GM21381 (cell line): ENCODE data around the gene BMF.

Experiments
- ATAC-seq: cut with Tn5 transposase; IDR thresholded peaks from one replicate; pipeline ENCODE4 v1.9.1; 2021; ENCODE audit warnings: mild to moderate bottlenecking, moderate library complexity; ENCODE audit not compliant: unreplicated experiment

The BMF gene

DNA sequence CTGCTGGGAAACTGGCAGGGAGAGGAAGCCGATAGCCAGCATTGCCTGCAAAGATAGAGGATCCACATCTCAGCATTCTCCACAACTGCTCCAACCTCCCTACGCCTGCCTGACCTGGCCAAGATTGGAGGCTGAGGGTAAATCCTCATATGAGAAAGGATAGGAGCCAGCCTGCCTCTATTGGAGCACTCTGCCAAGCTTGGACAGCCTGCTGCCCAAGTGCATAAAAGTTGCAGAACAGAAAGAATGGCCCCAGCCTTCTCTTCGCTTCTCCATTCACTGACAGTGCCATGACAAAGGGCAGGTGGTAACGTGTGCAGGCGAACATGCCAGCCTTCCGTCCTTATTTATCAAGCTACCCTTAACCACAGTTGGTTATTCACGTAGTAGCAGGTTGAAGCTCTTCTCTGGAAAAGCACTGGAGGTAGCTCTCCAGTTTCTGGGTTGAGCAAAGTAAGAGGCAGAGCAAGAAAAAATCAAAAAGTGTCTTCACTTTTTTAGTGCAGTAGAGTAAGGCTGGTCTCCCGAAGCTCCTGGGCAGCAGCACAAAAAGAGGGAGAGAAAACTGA lies 4.3 kb downstream of the BMF start:
- ATAC-seq = no peak

- no peak for ATAC-seq
Observed at GRCh38 chr15:40103864-40104271, 4.8 kb downstream of the BMF start.

GRCh38 chr15:40102897-40103858 lies 5.5 kb downstream of the BMF start:
- ATAC-seq = no peak

DNA sequence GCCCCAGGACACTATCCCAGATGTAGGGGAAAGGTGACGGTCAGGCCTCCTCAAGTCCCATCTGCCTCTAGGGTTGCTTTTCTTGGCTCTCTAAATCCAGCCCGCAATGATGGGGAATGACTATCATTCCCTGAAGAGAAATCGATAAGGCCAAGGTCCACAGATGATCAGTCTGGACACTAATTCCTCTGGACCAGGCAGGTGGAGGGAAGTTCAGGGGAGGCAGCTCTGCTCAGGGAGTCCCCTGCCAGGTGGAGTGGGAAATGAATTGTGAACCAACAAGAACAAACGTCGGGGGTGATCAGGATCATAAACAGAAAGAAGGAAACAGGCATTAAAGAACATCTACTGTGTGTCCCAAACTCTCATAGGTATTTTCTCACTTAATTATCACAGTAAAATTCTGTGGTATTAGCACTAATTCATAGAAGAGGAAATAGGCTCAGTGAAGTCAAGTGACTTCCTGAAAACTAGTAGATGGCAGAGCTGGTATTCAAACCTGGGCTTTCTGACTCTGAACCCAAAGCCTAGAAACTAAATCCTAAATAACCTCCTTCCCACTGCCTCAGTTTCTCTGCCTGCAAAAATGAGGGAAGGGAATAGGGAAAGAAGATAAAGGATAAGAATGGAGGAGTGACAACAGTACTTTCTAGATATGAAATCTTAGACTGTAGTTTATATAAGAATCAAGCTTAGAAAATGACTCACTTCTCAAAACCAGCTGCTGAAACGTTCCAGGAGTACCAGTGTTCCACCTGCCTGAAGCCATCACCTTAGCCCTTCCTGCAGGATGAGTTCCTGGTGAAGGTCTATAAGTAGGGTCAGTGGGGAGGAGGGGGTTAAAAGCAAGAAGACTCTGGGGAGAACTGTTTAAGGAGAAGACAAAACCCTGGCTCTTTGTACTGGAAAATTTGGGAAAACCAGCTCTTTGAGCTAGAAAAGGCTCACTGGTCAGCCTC lies 7.5 kb downstream of the BMF start:
- no peak for ATAC-seq

GRCh38 chr15:40100123-40100946 lies 8.3 kb downstream of the BMF start:
- ATAC-seq = no peak

- ATAC-seq = peak; percentile 73
Observed at GRCh38 chr15:40098489-40099261, 10.0 kb downstream of the BMF start.

DNA sequence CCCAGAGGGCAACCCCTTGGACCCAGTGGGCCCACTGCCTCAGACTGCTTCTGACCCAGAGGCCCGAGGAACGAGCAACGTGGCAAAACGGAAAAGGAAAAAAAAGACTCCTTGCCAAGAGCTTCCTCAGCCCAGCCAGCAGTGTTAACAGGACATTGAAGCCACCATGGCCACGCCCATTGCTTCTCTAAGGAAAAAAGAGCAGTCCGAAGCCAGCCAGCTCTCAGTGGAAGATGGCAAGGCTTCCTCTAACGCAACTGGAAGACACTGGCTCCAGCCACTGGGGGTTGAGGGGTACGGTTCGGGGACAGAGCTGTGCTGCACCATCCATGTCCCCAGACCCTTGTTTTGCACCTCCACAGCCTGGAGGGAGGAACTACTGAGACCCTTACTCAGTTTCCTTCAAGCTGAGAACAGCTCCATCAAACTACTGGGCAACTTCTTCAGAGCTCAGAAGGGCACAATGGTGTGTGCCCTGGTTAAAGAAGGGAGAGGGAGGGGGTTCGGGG lies 10.7 kb downstream of the BMF start:
- ATAC-seq = no peak

GRCh38 chr15:40097096-40097967 lies 11.3 kb downstream of the BMF start:
- no peak for ATAC-seq

- ATAC-seq = no peak
Observed at GRCh38 chr15:40096094-40096891, 12.4 kb downstream of the BMF start.

DNA sequence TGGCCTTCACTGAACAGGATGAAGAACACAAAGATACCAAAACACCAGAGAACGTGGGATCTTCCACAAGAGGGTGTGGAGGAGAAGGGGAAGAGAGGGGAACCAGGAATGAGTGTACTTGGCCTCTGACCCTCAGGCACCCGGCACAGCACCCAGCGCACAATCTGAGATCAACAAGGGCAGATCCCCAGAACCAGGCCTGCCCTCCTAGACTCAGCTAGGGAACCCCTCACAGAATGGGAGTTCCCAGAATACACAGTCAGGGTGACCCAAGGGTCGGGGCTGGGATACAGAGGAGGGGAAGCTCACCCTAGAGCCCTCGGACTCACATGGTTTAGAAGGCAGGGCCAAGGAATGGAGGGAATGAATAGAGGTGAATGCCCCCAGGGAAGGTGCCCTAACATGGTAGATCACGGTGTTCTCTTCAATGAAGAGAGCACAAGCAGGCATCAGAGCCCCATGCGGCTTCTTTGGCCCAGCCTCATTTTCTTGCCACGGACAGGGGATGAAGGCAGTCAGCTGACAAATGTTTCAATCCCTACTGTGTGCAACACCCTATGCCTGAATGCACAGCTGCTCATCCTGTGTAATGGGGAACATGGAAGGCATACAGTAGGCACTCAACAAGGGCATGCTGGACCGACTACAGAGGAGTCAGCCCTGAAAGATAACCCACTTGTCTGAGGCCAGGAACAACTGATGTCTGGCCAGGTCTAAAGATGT lies 13.1 kb downstream of the BMF start:
- no peak for ATAC-seq

DNA sequence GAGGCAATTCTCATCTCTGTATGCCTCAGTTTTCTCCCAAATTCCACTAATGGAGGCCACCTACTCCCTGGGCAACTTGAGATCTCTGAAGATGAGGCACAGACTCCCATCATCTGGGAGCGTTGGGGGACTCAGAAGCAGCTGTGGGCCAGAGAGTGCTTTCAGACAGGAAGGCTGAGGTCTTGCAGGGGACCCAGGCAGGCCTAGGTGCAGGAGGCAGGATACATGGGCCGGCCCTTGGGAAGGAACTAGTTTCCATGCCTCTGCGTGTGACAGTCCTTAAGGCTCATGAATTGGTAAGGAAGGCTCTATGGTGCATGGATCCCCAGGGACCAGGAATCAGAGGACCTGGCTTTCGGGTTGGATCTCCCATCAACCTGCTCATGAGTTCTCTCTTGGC lies 14.5 kb downstream of the BMF start:
- no peak for ATAC-seq

DNA sequence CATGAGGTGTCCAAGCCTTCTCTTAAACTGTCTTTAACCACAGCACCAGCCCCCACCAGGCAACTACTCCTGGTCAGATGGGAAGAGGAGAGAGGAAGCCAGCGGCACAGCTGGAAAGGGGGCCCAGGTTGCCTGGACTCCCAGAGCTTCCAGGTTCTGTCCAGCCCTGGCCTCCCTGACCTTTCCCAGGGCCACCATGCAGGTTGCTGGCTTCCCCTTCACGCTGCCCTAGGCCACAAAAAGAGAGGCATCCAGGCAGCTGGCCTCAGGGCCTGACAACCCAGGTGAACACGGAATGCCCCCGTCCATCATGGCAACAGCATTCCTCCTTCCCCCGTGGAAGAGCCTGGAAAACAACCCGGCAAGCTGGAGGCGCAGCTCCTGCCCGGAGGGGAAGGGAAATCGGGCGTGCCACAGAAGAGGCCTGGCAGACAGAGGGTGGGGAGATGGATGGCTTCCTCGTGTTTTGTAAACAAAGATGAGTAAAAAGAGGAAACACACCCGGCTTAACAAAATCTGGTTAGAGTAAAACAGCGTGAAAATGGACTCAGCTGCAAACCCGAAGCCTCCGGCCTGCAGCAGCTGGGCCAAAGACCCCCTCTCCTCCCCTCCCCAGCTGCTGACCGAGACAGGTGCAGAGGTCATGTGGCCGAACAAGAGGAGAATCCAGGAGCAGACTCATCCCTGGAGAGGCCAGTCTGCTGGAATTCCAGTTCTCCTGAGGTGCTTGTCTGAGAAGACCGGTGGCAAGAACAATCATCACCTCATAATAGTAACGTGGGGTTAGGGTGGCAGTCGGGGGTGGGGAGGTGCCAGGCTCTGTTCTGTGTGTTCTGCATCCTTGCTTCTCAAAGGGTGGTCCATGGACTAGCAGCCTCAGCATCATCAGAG lies 15.5 kb downstream of the BMF start:
- ATAC-seq = no peak

GRCh38 chr15:40092256-40092978 lies 16.3 kb downstream of the BMF start:
- no peak for ATAC-seq

DNA sequence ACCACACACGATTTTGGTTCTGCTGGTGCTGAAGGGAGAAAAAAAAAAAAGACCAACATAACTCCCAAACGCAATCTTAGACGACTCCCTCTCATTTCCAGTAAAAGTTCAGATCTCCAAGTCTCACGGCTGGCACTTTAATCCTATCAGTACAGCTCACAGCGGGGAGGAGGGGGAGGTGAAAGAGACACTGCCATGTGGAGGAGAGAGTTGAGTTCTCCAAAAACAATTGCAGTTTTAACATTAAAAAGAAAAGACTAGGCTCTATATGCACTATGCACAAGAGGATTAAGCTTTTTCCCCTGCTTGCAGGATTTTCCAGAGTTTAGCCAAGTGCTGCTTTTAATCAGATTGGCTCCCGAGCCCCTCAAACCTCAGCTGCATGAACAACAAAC lies 16.8 kb downstream of the BMF start:
- ATAC-seq = no peak

- ATAC-seq = no peak
Observed at GRCh38 chr15:40090774-40091455, 17.8 kb downstream of the BMF start.
